SIG-M5 (cell line): ENCODE measurements around the gene CAPZA1.

ENCODE experiments used
- DNase-seq: peaks from one replicate; lab custom pipeline; 2025; lab: John Stamatoyannopoulos, UW

CAPZA1 gene

DNA sequence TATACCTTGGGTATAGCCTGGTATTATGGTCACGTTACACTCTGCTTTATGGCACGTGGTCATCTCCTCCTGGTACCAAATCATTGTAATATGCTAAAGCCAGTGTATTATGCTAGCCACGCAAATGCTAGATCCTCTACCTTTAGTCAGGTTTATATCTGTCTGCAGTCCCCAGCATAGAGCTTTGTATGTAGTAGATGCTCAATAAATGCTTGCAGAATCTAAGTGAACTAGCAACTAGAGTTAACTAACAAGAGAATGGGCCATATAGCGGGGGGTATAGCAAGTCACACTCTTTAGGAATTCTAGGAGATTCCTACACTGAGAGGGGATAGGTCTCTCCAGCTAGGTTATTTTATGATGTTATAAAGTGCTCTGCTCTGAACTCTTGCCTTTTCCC lies 57.9 kb downstream of the CAPZA1 start:
- no peak for DNase-seq

DNA sequence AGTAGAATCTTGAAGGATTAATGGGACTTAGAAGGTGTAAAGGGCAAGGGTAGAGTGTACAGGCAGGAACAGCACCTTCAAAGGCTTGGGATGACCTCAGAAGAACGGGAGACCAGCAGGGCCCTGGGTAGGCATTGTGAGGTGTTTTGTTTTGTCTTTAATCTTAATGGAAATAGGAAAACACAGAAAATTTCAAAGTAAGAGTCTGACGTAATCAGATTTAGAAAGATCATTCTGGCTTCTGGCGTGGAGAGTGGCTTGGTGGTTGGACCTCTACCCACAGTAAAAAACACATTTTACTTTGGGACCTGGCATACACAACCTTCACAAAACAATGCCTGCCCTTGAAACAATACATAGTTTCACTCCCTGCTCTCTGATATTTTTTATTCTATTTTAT lies 59.0 kb downstream of the CAPZA1 start:
- DNase-seq = no peak

DNA sequence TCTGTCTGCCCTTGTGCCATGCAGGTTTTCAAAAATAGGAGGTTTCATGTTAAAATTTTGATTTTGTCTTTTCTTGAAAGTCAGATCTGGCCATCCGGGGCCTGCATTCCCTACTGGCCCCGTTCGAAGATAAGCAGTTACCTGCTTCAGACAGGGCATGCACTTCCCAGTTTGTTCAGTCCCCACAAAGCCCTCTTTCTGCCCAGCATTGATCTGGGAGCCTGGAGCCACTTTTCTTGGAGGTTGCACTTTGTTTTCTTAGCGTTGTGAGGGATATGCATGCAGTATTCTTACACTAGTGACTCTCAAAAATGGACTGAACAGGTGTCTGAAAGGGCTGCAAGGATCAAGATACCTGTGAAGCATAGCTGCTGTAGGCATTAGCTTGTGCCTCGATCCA lies 66.3 kb downstream of the CAPZA1 start:
- no peak for DNase-seq

DNA sequence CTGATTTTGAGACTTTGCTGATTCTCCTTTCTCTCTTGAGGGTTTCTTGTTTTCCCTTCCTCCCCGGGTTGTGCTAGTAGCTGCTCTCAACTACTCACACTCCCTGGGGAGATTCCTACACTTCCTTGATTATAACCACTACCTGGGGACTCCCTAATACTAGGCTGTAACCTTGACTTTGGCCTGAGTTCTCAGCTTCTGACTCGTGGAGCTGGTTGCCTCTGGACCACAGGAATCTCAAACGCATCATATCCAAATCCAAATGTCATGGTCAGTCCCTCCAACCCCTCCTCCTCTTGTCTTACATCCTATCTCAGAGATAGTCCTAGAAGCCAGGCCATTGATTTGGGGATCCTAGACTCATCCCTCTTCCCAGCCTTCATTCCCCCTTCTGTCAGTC lies 66.8 kb downstream of the CAPZA1 start:
- DNase-seq = no peak

DNA sequence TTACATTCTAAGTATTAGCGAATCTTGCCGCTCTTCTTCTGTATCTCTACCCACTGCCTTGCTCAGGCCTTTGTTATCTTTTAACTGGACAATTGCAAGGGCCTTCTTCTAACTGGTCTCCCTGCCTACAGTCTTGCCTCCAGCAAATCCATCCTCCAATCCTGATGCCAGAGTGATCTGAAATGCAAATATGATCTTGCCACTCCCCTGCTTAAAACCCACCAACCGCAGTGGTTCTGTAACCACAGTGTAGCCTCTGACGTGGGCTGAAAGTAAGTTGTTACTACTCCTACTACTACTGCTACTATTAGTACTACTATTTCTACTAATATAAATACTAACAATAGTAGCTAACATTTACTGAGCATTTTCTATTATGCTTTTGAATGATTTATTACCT lies 67.2 kb downstream of the CAPZA1 start:
- no peak for DNase-seq

DNA sequence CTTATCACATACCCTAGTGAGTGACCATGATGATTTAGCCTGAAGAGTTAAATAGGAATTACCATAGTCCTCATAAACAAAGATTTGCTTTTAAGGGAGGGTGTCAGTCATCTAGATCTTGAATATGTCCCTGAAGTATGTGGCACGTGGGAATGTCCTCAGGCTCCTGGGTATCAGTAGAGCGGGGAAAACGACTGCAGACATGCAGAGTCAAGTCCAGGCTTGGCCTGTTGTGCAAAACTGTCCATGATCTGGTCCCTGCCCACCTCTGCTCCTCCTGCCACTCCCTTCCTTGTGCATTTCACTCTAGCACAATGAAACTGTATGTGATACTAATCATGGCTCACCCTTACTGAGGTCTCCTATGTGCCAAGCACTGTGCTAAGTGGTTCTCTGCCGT lies 67.7 kb downstream of the CAPZA1 start:
- no peak for DNase-seq

DNA sequence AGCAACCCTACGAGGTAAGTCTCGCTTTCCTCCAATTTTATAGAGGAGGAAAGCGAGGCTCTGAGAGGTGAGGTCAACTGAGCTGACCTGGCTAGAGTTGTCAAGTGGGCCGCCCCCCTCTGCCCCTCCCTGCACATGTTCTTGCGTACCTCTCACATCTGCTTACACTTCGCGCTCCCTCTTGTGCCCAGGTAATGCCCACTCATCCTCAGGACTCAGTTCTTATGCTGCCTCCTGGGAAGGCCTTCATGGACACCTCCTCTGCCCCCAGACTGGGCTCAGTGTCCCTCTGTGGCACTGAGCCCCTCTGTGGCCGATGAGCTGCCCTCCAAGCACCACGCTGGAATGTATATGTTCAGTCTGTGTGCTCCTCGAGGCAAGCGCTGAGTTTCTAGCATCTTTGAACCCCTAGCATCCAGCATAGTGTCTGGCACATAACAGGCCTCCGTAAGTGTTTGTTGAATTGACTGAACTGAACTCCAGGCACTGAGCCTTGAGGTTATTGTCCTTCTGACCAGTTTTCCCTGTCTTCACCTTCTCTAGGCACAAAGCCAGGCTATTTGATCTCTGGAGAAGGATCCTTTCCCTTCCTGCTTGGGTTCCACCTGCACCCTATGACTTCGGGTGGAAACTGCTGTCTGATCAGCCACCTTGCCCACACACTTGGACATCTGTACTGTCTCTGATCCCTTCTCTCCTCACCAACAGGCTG lies 68.3 kb downstream of the CAPZA1 start:
- no peak for DNase-seq

DNA sequence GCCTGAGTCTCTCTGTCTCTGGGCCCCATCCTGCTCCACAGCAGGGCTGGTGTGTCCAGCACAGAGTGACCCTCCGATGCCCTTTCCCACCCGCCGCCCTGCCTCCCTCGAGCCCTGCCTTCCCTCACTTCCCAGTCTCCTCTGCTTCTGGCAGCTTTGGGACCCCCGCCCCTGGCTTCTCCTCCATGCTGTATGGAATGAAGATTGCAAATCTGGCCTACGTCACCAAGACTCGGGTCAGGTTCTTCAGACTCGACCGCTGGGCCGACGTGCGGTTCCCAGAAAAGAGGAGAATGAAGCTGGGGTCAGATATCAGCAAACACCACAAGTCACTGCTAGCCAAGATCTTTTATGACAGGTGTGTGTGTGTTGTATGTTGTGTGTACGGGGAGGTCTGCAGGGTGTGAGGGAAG lies 69.2 kb downstream of the CAPZA1 start:
- DNase-seq = no peak

DNA sequence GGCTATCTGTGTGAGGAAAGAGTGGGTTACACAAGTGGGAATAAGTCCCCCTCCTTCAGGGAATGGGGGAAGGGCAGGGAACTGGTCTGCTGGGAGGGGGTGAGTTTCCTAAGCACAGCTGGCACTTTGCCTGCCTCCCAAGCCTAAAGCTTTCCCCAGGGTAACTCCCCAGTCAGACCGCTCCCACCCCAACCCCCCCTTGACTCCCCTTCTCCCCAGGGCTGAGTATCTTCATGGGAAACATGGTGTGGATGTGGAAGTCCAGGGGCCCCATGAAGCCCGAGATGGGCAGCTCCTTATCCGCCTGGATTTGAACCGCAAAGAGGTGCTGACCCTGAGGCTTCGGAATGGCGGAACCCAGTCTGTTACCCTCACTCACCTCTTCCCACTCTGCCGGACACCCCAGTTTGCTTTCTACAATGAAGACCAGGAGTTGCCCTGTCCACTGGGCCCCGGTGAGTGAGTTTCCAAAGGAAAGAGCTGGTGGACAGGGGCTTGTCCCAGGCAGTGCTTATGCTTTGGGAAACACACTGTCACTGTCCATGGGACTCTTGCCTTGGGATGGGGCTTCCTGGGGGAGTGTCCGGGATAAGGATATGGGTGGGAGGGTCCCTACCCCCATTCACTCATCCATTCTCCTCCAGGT lies 69.7 kb downstream of the CAPZA1 start:
- DNase-seq = no peak

DNA sequence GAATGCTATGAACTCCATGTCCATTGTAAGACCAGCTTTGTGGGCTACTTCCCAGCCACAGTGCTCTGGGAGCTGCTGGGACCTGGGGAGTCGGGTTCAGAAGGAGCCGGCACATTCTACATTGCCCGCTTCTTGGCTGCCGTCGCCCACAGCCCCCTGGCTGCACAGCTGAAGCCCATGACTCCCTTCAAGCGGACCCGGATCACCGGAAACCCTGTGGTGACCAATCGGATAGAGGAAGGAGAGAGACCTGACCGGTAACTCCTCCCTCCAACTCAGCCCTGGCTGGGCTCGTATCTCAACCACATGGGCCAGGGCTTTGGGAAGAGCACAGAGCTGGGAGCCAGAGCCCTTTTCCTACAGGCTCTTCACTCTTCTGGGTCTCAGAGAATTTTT lies 70.2 kb downstream of the CAPZA1 start:
- no peak for DNase-seq

DNA sequence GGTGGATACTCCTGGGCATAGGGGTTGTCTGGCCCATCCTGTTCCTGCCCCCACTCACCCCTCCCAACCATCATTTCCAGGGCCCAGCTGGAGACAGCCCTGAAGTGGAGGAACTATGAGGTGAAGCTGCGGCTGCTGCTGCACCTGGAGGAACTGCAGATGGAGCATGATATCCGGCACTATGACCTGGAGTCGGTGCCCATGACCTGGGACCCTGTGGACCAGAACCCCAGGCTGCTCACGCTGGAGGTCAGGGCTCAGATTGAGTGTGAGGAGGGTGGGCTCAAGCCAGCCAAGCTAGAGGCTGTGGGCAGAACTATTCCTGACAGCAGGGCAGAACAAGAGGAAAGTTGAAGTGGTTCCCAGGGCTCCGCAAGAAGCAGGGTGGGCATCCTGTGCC lies 73.0 kb downstream of the CAPZA1 start:
- DNase-seq = no peak

DNA sequence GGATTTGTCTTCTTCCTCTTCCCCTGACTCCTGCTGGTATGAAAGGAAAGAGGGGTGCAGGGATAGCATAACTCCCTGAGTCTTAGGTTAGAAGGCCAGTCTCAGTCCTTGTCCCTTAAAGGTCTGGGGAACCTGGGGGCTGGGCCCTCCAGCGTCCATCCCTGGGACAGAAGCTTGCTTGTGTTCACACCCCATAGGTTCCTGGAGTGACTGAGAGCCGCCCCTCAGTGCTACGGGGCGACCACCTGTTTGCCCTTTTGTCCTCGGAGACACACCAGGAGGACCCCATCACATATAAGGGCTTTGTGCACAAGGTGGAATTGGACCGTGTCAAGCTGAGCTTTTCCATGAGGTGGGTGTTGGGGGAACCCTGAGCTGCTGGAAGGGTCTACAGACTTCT lies 74.2 kb downstream of the CAPZA1 start:
- no peak for DNase-seq

DNA sequence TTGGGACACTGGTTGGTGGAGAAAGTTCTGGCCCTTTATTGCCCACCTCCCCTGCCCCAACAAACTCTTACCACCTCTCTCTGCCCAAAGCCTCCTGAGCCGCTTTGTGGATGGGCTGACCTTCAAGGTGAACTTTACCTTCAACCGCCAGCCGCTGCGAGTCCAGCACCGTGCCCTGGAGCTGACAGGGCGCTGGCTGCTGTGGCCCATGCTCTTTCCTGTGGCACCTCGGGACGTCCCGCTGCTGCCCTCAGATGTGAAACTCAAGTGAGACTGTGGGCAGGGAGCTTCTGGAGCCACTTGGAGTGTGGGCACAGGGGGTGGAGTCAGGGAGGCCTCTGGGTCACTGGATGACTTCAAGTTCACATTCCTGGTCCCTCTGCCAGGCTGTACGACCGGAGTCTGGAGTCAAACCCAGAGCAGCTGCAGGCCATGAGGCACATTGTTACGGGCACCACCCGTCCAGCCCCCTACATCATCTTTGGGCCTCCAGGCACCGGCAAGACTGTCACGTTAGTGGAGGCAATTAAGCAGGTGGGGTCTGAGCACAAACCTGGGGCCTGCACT lies 74.8 kb downstream of the CAPZA1 start:
- DNase-seq = no peak

DNA sequence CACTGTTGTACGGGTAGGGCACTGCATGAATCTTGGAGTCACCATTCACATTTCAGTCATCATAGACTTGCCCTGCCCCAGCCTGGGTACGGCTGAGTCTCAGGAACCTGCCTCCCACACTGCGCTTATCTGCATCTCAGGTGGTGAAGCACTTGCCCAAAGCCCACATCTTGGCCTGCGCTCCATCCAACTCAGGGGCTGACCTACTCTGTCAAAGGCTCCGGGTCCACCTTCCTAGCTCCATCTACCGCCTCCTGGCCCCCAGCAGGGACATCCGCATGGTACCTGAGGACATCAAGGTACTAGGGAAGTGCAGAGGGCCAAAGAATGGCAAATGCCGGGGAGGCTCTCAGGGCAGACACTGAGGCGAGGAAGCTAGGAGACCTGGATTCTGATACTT lies 75.6 kb downstream of the CAPZA1 start:
- no peak for DNase-seq

DNA sequence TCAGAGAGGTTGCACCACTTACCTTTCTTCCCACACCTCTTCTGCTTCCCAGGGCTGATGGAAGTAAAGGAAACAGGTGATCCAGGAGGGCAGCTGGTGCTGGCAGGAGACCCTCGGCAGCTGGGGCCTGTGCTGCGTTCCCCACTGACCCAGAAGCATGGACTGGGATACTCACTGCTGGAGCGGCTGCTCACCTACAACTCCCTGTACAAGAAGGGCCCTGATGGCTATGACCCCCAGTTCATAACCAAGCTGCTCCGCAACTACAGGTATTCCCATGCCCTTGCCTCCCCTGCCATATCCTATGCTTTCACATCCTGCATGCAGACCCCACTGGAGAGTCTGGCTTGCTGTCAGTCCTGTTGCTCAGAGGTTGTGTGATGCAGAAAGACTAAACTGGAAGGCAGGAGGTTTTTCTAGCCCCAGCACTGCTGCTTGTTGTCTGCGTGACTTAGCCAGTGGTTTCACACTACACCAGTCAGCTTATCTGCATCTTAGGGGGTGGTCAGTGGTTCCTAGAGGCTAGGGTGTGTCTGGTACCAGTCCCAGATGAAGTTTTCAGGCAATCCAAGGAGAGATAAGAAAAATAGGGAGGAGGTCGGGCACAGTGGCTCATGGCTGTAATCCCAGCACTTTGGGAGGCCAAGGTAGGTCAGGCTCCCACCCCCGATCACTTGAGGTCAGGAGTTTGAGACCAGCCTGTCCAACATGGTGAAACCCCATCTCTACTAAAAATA lies 77.1 kb downstream of the CAPZA1 start:
- DNase-seq = no peak

DNA sequence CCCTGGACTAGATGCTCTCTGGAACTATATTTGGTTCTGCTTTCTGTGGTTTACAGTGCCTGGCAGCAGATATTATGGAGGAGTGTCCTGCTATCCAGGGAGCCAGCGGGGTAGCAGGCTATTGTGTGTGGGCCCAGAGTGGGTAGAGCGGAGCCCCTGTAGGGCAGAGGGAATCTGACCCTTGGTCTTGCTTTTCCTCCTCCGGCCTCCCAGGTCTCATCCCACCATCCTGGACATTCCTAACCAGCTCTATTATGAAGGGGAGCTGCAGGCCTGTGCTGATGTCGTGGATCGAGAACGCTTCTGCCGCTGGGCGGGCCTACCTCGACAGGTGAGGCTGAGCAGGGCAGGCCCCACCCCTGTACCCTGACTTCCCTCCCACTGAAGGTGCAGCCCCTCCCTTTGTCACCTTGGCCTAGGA lies 78.2 kb downstream of the CAPZA1 start:
- no peak for DNase-seq

DNA sequence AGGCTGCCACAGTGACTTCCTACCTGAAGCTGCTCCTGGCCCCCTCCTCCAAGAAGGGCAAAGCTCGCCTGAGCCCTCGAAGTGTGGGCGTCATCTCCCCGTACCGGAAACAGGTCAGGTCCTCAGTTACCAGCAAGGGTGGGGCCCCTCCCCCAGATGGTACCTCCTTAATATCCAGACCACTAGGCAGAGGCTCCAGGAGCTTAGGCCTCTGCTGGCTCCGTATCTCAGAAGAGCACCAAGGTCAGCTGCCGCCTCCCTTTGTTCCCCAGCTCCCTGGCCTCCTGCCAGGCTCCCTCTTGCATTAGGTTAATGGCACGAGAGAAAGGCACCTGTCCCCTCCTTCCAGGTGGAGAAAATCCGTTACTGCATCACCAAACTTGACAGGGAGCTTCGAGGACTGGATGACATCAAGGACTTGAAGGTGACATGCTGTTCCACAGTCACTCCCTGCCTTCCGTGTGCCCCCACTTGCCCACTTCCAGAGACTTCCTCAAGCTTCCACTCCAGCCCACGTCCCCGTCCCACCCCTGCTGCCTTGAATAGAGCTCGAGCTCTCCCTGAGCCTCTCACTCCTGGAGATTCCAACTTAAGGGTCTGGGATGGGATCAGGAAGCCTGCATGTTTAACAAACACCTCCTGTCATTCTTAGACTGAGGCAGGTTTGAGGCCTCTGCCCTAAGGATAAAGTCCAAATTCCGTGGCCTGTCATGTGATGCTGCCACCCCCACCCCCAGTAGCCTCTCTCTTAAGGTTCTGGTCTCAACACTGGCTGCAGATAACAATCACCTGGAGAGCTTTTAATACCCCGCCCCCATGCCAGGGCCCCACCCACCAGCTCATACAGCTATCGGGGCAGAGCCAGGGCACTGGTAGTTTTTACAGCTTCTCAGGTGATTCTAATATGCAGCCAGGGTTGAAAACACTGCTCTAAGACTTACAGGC lies 79.0 kb downstream of the CAPZA1 start:
- DNase-seq = no peak

DNA sequence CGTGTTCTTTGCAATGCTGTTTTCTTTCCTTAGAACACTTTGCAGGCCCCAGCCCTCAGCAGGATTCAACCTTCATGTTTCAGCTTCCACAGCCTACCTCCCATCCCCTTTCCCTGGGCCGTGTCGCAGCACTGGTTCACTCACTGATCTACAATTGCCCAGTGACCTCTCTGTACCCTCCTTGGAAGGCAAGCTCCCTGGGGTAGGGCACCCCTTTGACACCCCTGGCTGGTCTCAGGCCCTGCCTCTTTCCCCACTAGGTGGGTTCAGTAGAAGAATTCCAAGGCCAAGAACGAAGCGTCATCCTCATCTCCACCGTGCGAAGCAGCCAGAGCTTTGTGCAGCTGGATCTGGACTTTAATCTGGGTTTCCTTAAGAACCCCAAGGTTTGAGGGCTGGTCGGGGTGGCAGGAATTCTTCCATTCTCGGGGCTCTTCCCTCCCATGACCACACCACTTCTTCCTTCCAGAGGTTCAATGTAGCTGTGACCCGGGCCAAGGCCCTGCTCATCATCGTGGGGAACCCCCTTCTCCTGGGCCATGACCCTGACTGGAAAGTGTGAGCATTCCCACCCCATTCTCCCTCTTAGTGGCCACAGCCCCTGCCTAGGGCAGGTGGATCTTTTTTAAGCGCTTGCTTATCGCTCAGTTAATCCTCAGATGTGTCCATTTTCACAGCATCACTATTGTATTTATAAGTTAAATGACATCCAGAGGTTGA lies 80.0 kb downstream of the CAPZA1 start:
- no peak for DNase-seq

DNA sequence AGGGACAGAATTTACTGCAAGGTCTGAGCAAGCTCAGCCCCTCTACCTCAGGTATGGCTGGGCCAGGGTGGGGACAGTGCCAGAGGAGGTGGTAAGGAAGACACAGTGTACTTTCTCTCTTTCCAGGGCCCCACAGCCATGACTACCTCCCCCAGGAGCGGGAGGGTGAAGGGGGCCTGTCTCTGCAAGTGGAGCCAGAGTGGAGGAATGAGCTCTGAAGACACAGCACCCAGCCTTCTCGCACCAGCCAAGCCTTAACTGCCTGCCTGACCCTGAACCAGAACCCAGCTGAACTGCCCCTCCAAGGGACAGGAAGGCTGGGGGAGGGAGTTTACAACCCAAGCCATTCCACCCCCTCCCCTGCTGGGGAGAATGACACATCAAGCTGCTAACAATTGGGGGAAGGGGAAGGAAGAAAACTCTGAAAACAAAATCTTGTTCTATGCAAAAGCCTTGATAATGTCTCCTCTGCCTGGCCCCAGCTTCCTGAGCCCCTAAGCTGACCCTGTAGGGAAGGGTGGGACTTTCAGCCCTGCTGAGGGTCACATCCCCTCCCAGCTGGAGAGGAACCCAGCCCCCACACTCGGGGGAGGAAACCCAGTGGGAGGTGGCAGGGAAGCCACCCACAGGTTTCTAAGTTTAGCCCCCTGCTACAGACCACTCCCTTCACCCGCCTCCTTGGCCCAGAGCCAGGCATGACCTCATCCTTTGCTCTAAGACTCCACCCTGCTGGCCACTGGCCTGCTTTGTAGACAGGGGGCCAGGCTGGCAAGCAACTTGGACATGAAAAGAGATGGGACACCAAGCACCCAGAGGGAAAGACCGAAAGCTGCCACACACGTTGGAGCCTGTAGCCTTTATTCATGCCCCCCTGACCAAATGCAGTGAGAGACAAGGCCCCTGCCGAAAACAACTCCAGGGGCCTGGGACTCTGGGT lies 80.9 kb downstream of the CAPZA1 start:
- DNase-seq = peak; percentile 46
